VCaP (cell line): Measurements from ENCODE around the gene METTL3.

Experiments
- H3K27ac ChIP-seq: fragments of 450-650 bp; 2 replicates; pipeline ENCODE4 v1.5.1; 2017
- CTCF ChIP-seq: fragments of 450-650 bp; conservative IDR thresholded peaks from 2 replicates; pipeline ENCODE4 v1.5.1; 2017; ENCODE audit warnings: mild to moderate bottlenecking, moderate library complexity

Gene METTL3

GRCh38 chr14:21534576-21534975, 23.4 kb upstream of the METTL3 start:
- no peak overlapping the region for H3K27ac ChIP-seq
- TF ChIP-seq CTCF = no peak

GRCh38 chr14:21533294-21533693, 22.2 kb upstream of the METTL3 start:
- H3K27ac ChIP-seq = no peak overlapping the region

GRCh38 chr14:21529515-21529914, 18.4 kb upstream of the METTL3 start:
- TF ChIP-seq CTCF = no peak
- H3K27ac ChIP-seq = no peak overlapping the region

More at GRCh38 chr14:21533294-21533693, 22.2 kb upstream of the METTL3 start:
- no peak for TF ChIP-seq CTCF

- no peak for TF ChIP-seq CTCF
- no peak overlapping the region for H3K27ac ChIP-seq
Observed at GRCh38 chr14:21528381-21529348, 17.5 kb upstream of the METTL3 start.

GRCh38 chr14:21527318-21527679, 16.2 kb upstream of the METTL3 start:
- no peak for TF ChIP-seq CTCF
- no peak overlapping the region for H3K27ac ChIP-seq

- TF ChIP-seq CTCF = no peak
- H3K27ac ChIP-seq = peak overlapping the region; percentile 68; the same call in 1 of the 2 replicates
Observed at GRCh38 chr14:21526672-21527317, 15.7 kb upstream of the METTL3 start.

- no peak for TF ChIP-seq CTCF
- H3K27ac ChIP-seq = peak within 1 kb of the TSS; percentile 68; the same call in 1 of the 2 replicates
Observed at GRCh38 chr14:21525962-21526671, 15.0 kb upstream of the METTL3 start, which contains the start of gene SALL2. SALL2 (minus strand) TSS chr14:21526346; CDS start chr14:21526127, 219 bp downstream.
